Measurements from ENCODE around the gene DNAJC1. TPM values are rescaled to one million over a fixed set of nuclear protein-coding genes. Genes with fewer than 3 reads are reported as not detected.
"Not testable (repeated sequence)": the region's sequence is repeated elsewhere in the genome, so short reads cannot be mapped to it uniquely, and the experiment has no call there.

The DNAJC1 gene
- total RNA-seq, 4 donors from 2014 or later = 27.4 to 59.5 (median 37.6) TPM

DNA sequence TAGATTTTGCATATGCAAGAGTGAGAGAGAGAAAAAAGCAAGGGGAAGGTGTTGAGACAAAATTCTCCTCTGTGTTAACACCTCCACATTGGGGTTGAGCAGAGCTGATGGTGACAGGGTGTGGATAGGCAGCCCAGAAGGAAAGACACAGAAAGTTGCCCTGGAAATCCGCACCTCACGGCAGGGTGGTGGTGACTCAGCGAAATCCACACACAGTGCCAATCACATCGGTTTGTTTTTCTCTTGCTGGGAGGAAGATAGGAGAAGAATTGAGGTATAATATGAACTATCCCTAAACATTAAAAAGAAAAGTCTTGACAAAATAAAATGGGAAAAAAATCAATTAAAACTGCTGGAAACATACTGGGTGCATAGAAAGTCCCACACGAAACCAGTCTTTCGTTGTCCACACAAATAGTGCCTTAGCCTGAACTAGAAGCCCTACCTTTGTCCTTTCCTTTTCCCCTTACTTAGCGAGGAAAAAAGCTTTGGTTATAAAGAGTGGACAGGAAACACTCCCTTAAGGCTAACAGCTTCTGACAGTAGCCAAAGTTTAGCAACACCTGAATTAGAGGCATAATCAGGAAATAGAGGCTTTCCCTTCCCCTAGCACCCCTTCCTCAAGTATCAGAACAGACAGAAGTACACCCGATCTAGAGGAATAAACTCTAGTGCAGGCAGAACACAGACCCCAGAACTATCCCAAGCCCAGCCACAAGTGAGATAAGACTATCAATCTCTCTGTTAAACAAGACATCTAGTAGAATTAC is 39.2 kb upstream of the DNAJC1 start:
- no peak overlapping the region for H3K4me3 ChIP-seq
- no peaks in the 10 kb centered on the region for H3K9me3 ChIP-seq
- no peaks in the 10 kb centered on the region for H3K27me3 ChIP-seq
- H3K4me1 ChIP-seq = no peaks in the 10 kb centered on the region
- intact Hi-C loops (cut with DNase I; ENCODE audit: low total_unique reads) = no loop called here
- H3K36me3 ChIP-seq = no peaks in the 10 kb centered on the region
- no peak overlapping the region for H3K27ac ChIP-seq
- DNase-seq = no peak
- TF ChIP-seq, protein P1, sequence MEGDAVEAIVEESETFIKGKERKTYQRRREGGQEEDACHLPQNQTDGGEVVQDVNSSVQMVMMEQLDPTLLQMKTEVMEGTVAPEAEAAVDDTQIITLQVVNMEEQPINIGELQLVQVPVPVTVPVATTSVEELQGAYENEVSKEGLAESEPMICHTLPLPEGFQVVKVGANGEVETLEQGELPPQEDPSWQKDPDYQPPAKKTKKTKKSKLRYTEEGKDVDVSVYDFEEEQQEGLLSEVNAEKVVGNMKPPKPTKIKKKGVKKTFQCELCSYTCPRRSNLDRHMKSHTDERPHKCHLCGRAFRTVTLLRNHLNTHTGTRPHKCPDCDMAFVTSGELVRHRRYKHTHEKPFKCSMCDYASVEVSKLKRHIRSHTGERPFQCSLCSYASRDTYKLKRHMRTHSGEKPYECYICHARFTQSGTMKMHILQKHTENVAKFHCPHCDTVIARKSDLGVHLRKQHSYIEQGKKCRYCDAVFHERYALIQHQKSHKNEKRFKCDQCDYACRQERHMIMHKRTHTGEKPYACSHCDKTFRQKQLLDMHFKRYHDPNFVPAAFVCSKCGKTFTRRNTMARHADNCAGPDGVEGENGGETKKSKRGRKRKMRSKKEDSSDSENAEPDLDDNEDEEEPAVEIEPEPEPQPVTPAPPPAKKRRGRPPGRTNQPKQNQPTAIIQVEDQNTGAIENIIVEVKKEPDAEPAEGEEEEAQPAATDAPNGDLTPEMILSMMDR (IDR thresholded peaks at IDR 0.05) = no peak
- TF ChIP-seq POLR2A (IDR thresholded peaks at IDR 0.05) = no peak

DNA sequence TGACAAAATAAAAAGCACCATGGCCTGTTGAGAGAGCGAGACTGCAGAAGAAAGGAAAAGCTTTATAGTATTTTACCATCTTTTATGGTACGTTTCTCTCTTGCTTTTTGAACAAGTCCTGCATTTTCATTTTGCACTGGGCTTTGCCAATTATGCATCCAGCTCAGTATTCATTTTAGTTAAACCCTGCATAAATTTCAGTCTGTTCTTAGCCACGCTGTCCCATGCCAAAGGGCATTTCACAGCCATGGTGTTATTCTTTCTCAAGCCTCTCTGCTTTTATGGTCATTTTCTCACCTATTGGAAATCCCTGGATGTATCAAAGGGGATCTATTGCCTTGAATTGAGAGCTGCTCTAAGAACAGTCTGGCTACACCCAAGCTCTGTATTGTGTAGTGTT is 30.8 kb upstream of the DNAJC1 start:
- no peak for TF ChIP-seq POLR2A (IDR thresholded peaks at IDR 0.05)
- TF ChIP-seq, protein P1 (IDR thresholded peaks at IDR 0.05) = no peak
- Histone ChIP-seq H3K27ac (no peak overlapping the region), H3K27me3 (no peaks in the 10 kb centered on the region), H3K4me1 (no peaks in the 10 kb centered on the region), H3K9me3 (peaks cover 0 to 8% of the 10 kb centered on the region in 2 donors), H3K36me3 (no peaks in the 10 kb centered on the region), H3K4me3 (no peak overlapping the region)
- DNase-seq = no peak
- intact Hi-C loops (cut with DNase I; ENCODE audit: low total_unique reads) = no loop called here

DNA sequence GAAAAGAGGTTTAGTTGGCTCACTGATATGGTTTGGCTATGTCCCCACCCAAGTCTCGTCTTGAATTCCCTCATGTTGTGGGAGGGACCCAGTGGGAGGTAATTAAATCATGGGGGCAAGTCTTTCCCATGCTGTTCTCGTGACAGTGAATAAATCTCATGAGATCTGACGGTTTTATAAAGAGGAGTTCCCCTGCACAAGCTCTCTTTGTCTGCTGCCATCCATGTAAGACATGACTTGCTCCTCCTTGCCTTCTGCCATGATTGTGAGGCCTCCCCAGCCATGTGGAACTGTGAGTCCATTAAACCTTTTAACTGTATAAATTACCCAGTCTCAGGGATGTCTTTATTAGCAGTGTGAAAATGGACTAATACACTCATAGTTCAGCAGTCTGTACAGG is 28.7 kb upstream of the DNAJC1 start:
- H3K9me3 ChIP-seq; H3K27me3 ChIP-seq; H3K4me1 ChIP-seq; DNase-seq; intact Hi-C loops (cut with DNase I; ENCODE audit: low total_unique reads); H3K36me3 ChIP-seq; H3K27ac ChIP-seq; H3K4me3 ChIP-seq: not testable (repeated sequence)

DNA sequence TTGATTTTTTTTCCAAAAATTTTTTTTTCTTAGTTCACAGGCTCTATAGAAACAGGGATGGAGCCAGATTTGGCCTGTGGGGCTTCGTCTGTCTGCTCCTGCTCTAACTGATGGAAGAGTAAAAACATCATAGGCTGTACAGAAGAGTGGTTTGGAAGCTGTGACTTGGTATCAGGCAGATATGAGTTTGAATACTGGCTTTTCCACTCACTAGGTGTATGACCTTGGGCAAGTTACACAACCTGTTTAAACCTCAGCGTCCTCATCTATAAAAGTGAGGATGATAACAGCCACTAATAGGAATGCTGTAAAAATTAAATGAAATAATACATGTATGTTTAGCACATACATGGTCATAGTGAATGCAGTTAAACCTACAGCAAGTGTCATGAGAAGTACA is 26.9 kb upstream of the DNAJC1 start:
- H3K27ac ChIP-seq = no peak overlapping the region
- intact Hi-C loops (cut with DNase I; ENCODE audit: low total_unique reads) = no loop called here
- TF ChIP-seq, protein P1 (IDR thresholded peaks at IDR 0.05) = no peak
- no peak for TF ChIP-seq POLR2A (IDR thresholded peaks at IDR 0.05)
- DNase-seq = no peak
- no peak overlapping the region for H3K4me3 ChIP-seq
- no peaks in the 10 kb centered on the region for H3K4me1 ChIP-seq
- no peaks in the 10 kb centered on the region for H3K27me3 ChIP-seq
- H3K9me3 ChIP-seq = no peaks in the 10 kb centered on the region
- H3K36me3 ChIP-seq = no peaks in the 10 kb centered on the region

DNA sequence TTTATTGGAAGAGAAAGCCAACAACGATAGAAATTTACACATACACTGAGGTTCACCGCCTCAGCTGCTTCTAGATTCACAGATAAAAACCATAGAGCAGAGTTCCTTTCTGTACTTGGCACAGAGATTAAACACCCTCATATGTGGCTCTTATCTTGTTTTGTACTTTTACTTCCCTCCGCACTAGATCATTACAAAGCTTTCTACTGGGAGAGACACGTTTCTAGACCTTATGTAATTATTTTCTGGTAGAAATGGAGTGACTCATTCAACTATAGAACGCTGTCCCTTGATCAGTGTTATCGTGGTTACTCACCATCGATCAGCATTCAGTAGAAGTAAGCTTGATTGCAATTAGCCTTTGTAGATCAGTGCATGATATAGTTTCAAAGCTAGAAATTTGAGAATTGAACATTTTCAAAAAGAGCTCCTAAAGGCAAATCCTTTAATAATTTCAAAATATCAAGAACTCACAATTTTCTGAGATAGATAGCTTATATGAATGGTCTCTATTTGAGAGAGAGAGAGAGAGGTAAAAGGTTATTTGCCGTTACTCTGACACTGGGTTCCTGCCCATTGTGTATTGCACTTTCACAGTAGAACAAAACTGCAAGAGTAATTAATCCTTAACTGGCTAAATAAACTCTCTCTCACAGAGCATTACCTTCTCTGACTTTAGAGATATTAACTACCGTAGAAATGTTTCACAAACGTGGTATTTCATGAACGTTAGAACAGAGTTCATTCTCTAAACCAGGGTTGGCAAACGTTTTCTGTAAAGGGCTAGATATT is 26.1 kb upstream of the DNAJC1 start:
- TF ChIP-seq, protein P1 (IDR thresholded peaks at IDR 0.05) = no peak
- no peak for TF ChIP-seq POLR2A (IDR thresholded peaks at IDR 0.05)
- H3K27ac ChIP-seq = no peak overlapping the region
- no peaks in the 10 kb centered on the region for H3K4me1 ChIP-seq
- intact Hi-C loops (cut with DNase I; ENCODE audit: low total_unique reads) = no loop called here
- H3K4me3 ChIP-seq = no peak overlapping the region
- H3K9me3 ChIP-seq = no peaks in the 10 kb centered on the region
- no peak for DNase-seq
- no peaks in the 10 kb centered on the region for H3K27me3 ChIP-seq
- H3K36me3 ChIP-seq = no peaks in the 10 kb centered on the region
